GM18909 (cell line): ENCODE measurements around the gene IFITM2.
A peak's percentile ranks its signal among the peaks of the same experiment; 100 is the strongest.
"Not testable (repeated sequence)": the region's sequence is repeated elsewhere in the genome, so short reads cannot be mapped to it uniquely, and the experiment has no call there.

Experiments used
- ATAC-seq: cut with Tn5 transposase; IDR thresholded peaks from one replicate; pipeline ENCODE4 v1.9.1; 2021; ENCODE audit warnings: mild to moderate bottlenecking; ENCODE audit not compliant: unreplicated experiment, poor library complexity

Gene IFITM2

GRCh38 chr11:335779-336658 is 28.4 kb downstream of the IFITM2 start:
- ATAC-seq: no peak

DNA sequence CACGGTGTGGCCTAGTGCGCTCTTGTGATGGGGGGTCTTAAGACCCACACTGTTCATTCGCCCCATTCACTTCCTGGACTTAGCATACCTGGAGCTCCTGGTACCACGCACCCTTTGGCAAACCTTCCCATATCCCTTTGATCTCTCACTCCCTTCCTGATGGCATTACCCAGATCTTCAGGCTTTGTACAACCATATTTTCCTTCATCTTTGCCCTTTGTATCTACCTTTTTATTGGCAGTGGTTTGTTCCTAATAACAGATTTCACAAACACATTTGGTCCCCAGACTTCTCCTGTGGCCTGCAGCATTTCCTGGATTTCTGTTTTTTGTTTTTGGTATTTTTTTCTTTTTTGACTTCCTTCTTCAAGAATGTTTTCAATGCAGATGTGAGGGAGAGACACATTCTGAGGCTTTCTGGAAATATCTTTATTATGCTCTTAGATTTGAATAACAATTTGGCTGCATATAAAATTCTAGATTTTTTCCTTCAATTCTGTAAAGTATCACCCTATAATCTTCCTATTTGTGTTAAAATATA is 29.1 kb downstream of the IFITM2 start:
- no peak for ATAC-seq

GRCh38 chr11:337711-338110 is 30.1 kb downstream of the IFITM2 start:
- ATAC-seq: no peak

DNA sequence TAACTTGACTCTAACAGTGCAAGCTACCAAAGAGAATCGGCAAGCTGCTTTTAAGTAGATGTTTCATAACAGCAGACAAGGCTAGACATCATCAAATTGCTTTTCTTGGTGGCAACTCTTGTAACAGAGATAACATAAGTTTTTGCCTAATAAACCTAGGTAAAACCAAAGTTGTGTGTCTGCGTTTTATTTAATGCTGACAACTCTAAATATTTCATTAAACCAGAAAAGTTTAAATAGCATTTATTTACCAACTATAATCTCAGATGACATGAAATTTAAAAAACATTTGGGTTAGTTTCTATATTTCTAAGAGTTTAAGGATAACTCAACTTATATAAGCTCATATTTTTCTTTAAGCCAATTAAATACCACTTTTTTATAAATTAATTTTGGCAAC is 32.3 kb downstream of the IFITM2 start:
- ATAC-seq: no peak

GRCh38 chr11:340539-341512 is 33.2 kb downstream of the IFITM2 start:
- ATAC-seq: no peak

DNA sequence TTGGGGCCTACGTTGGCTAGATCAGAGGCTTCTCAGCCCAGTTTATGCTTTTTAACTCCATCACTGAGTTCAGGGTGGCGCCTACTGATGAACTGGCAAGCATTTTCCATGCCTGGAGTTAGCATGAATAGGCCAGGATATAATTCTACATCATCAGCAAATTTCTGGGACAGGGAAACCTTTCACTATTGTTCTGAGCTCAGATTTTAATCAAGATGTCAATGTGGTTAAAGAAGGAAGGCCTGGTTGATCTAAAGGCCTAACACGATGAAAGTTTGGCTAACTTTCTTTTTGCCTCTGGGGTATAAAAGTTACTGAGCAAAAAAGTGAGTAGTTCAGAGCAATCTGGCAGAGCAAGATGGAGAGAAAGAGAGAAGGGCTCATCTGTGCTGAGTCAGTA is 34.7 kb downstream of the IFITM2 start:
- ATAC-seq: no peak

GRCh38 chr11:344836-345578 is 37.4 kb downstream of the IFITM2 start:
- ATAC-seq: no peak

DNA sequence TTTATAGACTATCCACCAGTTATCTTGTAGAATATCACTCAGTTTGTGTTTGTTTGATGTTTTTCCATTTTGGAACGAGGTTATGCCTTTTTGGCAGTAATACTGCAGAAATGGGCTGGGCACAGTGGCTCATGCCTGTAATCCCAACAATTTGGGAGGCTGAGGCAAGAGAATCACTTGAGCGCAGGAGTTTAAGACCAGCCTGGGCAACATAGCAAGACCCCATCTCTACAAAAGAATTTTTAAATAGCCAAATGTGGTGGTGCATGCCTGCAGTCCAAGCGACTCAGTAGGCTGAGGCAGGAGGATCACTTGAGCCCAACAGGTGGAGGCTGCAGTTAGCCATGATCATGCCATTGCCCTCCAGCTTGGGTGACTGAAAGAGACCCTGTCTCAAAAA is 38.9 kb downstream of the IFITM2 start:
- ATAC-seq: no peak

DNA sequence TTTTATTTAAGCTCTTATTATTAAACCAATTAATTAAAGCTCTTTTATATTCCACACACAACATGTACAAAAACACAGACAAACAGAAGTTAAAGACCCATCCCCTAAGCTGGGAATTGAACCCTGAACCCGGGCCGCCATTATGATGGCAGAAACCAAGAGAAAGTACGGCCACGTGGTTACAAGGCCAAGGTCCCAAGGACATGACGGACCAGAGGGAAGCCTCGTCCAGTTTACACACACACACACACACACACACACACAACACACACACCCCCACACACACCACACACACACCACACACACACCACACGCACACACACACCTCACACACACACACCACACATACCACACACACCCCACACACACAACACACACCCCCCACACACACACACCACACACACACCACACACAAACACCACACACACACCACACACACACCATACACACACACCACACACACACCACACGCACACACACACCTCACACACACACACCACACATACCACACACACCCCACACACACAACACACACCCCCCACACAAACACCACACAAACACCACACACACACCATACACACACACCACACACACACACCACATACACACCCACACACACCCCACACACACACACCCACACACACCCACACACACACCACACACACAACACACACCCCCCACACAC is 41.8 kb downstream of the IFITM2 start:
- not testable (repeated sequence) for ATAC-seq

GRCh38 chr11:350033-350722 is 42.6 kb downstream of the IFITM2 start:
- peak; percentile 15 for ATAC-seq

DNA sequence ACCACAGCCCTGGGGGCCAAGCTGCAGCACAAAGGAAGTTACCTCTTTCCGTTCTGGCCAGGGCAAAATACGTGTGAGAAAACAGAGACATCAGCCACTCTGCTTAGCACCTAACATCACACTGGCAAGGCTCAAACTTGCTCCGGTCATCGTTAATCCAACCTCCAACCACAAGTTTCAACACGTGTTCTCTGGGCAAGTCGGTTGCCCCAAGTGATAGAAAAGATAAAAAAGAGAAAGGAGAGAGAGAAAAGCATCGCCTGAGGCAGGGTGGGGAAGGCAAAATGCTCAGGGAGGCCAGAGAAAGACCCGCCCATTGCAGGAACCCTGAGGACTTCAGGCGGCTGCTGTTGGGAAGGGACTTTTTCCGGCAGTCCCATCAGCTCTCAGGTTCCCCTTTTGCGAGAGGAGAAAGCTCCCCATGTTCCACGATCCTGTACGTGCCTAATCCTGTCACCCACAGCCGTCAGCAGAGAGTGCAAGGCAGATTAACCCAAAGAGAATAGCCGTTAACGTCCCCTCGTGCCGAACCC is 43.2 kb downstream of the IFITM2 start:
- peak; percentile 37 for ATAC-seq

- no peak for ATAC-seq
These were observed 43.8 kb downstream of the IFITM2 start for GRCh38 chr11:351411-351810.

- no peak for ATAC-seq
These were observed 44.9 kb downstream of the IFITM2 start for GRCh38 chr11:352456-353031.

- no peak for ATAC-seq
These were observed 45.7 kb downstream of the IFITM2 start for GRCh38 chr11:353179-353873.

GRCh38 chr11:355581-356458 is 48.2 kb downstream of the IFITM2 start:
- ATAC-seq: peak; percentile 53

DNA sequence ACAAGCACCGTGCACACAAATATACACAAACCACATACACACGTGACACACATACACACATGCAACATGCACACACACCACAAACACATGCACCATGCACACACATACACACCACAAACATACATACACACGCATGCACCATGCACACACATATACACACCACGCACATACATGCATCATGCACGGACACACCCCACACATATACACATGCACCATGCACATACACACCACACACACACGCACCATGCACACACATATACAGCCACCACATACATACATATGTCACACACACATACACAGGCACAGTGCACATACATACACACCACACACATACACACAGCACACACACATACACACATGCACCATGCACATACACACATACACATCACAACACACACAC is 49.0 kb downstream of the IFITM2 start:
- no peak for ATAC-seq

DNA sequence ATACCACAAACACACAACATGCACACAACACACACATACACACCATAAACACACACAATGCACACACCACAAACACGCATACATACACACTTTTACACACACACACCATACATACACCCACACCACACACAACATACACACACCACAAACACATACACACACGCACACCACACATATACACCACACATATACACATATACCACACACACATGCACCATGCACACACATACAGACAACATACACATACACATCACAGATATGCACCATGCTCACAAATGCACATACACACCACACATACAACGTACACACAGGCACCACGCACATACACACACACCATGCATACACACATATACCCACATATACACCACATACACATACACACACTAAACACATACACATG is 50.0 kb downstream of the IFITM2 start:
- no peak for ATAC-seq
